ENCODE data around the gene RNPS1.

DNA sequence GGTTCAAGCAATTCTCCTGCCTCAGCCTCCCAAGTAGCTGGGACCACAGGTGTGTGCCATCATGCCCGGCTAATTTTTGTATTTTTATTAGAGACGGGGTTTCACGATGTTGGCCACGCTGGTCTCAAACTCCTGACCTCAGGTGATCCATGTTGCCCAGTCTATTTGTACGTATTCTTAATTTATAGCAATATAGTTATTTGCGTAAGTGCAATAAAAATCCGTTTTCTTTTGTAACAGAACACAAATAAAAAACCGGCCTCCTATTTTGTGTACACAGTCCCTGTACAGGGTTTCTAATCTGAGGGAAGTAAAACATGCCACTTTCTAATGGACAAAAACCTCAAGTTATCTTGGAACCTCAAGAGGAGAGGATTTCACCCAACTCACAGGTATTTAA is 7.7 kb downstream of the RNPS1 start:
- TF ChIP-seq, protein P1, sequence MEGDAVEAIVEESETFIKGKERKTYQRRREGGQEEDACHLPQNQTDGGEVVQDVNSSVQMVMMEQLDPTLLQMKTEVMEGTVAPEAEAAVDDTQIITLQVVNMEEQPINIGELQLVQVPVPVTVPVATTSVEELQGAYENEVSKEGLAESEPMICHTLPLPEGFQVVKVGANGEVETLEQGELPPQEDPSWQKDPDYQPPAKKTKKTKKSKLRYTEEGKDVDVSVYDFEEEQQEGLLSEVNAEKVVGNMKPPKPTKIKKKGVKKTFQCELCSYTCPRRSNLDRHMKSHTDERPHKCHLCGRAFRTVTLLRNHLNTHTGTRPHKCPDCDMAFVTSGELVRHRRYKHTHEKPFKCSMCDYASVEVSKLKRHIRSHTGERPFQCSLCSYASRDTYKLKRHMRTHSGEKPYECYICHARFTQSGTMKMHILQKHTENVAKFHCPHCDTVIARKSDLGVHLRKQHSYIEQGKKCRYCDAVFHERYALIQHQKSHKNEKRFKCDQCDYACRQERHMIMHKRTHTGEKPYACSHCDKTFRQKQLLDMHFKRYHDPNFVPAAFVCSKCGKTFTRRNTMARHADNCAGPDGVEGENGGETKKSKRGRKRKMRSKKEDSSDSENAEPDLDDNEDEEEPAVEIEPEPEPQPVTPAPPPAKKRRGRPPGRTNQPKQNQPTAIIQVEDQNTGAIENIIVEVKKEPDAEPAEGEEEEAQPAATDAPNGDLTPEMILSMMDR (IDR thresholded peaks at IDR 0.05; ENCODE audit: poor library complexity, severe bottlenecking), result no peak
- no peak for TF ChIP-seq POLR2AphosphoS5 (IDR thresholded peaks at IDR 0.05)
